VCaP (cell line): ENCODE measurements around the gene SLC43A2.

ENCODE experiments used
- H3K27ac ChIP-seq: fragments of 450-650 bp; 2 replicates; pipeline ENCODE4 v1.5.1; 2017
- CTCF ChIP-seq: fragments of 450-650 bp; conservative IDR thresholded peaks from 2 replicates; pipeline ENCODE4 v1.5.1; 2017; ENCODE audit warnings: mild to moderate bottlenecking, moderate library complexity

SLC43A2 gene

GRCh38 chr17:1560858-1561355 is 67.7 kb downstream of the SLC43A2 start:
- TF ChIP-seq CTCF: no peak
- peak overlapping the region; percentile 98 for H3K27ac ChIP-seq

DNA sequence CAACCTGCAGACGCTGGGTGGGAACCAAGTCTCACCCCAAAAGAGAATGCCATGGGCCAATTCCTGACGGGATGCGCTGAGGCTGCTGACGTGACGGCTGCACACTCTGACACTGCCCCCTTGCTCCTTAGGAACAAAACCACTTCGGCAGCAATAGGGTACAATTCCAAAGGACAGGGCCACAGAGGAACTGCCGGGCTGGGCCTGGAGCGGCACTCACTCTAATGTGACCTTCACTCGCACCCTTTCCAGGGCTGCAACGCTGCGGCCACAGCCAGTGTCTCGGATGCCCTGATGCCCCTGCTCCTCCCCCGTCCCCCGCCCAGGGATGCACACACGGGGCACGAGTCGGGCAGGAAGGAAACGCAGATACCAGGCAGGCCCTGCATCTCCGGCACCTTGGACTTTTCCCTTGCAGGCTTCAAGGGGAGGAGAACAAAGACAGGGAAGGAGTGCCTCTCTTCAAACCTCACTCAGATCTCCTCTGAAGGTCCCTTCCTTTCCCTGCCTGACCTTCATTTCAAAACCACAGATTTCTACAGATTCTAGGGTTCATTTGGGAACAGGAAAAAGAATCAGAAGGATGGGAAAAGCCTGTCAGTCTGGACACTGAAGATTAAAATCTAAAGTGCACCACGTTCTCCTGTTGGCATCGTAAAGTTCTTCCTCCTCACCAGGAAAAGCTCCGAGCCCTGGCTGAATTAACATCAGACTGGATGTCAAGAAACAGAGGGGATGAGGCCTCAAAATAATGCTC is 68.4 kb downstream of the SLC43A2 start:
- TF ChIP-seq CTCF: no peak

GRCh38 chr17:1559047-1560043 is 69.3 kb downstream of the SLC43A2 start:
- H3K27ac ChIP-seq: peak overlapping the region; percentile 98

More for the DNA sequence above, 68.4 kb downstream of the SLC43A2 start:
- peak overlapping the region; percentile 98 for H3K27ac ChIP-seq

DNA sequence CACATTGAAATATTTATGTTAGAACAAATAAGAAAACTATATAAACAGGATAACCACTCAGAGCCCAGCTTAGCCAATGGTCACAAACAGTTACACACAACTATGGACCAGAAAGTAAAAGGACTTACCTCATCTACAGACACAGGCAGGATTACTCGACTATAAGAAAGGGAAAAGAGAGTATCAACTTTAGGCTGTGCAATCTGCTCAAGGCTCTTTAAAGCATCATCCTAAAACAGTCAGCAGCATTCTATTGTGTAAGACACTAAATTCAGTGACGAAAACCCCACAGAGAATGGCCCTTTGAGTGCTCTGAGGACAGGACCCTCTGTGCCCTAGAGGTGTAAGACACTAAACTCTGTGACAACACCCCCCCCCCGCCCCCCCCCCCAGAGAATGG is 70.2 kb downstream of the SLC43A2 start:
- peak overlapping the region; percentile 98 for H3K27ac ChIP-seq
- no peak for TF ChIP-seq CTCF

More at GRCh38 chr17:1559047-1560043, 69.3 kb downstream of the SLC43A2 start:
- no peak for TF ChIP-seq CTCF

GRCh38 chr17:1557355-1558095 is 71.1 kb downstream of the SLC43A2 start:
- TF ChIP-seq CTCF: no peak
- H3K27ac ChIP-seq: peak overlapping the region; percentile 98

DNA sequence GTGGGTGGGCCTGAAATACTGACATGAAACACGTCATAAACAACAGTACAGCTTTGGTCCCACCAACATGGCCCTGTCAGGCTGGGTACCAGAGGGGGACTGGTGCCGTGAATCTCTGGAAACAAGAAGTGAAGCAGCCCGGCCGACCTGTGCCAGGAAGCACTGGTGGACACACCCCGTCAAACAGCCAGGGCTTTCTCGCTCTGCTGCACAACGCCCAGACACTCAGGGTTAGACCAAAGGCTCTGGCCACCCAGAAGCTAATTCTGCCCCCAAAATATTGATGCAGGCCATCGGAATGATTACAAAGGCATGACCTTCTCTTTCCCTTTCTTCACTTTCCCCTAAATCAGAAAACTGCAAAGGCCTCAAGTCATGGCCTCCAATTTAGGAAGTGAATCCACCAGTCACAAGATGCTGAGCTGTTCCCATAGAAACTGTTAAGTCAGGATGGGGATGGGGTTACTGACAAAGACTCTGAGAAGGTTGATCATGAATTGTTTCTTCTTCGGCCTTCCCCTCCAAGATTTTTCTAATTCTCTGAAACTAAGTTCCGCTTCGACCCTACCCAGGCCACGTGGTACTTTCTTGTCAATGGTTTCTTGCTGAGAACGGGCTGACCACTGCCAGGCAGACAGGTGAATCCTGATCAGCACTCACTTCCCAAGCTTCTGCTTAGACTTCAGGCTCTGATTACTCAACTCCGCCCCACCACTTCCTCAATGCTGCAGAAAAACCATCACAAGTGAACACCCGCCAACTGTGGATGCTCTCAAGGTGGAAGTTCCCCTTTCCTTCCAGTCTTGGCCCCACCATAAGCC is 72.8 kb downstream of the SLC43A2 start:
- TF ChIP-seq CTCF: no peak
- H3K27ac ChIP-seq: peak overlapping the region; percentile 98
